Measurements from ENCODE around the gene MED23. TPM values are rescaled to one million over a fixed set of nuclear protein-coding genes. Genes with fewer than 3 reads are reported as not detected.

MED23 gene
- total and polyA plus RNA-seq, 2 donors (not counting 1 experiment from before 2014, with no cell fraction given): 25.1 to 27.4 TPM

DNA sequence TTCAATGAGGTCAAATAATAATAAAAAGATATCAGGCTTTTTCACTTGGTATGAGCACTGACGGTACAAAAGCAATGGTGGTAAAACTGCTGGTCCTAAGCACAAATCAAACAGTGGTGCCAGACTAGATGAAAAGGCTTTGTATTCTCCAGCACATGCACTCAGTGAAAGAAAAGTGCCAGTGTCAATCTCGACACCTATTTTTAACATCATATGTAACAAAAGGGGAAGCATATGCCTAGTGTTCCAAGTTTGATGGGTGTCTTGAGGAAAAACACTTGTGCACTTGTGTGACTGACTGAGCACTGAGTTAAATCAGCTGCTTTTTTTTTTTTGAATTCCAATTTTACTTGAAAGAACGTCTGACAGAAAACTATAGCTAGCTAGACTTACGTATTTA lies 27.3 kb downstream of the MED23 start:
- Histone ChIP-seq H2AFZ (ENCODE audit: low read length) (no peak overlapping the region), H3K4me1 (ENCODE audit: control insufficient read depth, extremely low read depth, insufficient read depth, low read length) (peaks cover 3% of the 10 kb centered on the region), H4K20me1 (ENCODE audit: control insufficient read depth, extremely low read depth, insufficient read depth, low read length) (no peaks in the 10 kb centered on the region), H3K4me3 (replicated peaks in 1 of 4; ENCODE audit: control extremely low read depth in 1 of 4, insufficient read depth in 1 of 4, low read depth in 3 of 4, low read length in 4 of 4) (no peak overlapping the region), H3K9ac (ENCODE audit: insufficient read depth, low read length) (no peak overlapping the region), H3K79me2 (ENCODE audit: control insufficient read depth, insufficient read depth, low read length) (no peaks in the 10 kb centered on the region), H3K36me3 (ENCODE audit: control insufficient read depth, insufficient read depth, low read length) (peaks cover 6% of the 10 kb centered on the region), H3K4me2 (ENCODE audit: extremely low read depth, insufficient read depth, low read length) (no peak overlapping the region), H3K27me3 (ENCODE audit: control insufficient read depth, insufficient read depth, low read length) (no peaks in the 10 kb centered on the region), H3K27ac (ENCODE audit: insufficient read depth, low read length) (no peak overlapping the region), H3K9me3 (ENCODE audit: control insufficient read depth, insufficient read depth, low read depth, low read length) (no peaks in the 10 kb centered on the region)
- TF ChIP-seq, protein P1, sequence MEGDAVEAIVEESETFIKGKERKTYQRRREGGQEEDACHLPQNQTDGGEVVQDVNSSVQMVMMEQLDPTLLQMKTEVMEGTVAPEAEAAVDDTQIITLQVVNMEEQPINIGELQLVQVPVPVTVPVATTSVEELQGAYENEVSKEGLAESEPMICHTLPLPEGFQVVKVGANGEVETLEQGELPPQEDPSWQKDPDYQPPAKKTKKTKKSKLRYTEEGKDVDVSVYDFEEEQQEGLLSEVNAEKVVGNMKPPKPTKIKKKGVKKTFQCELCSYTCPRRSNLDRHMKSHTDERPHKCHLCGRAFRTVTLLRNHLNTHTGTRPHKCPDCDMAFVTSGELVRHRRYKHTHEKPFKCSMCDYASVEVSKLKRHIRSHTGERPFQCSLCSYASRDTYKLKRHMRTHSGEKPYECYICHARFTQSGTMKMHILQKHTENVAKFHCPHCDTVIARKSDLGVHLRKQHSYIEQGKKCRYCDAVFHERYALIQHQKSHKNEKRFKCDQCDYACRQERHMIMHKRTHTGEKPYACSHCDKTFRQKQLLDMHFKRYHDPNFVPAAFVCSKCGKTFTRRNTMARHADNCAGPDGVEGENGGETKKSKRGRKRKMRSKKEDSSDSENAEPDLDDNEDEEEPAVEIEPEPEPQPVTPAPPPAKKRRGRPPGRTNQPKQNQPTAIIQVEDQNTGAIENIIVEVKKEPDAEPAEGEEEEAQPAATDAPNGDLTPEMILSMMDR (conservative IDR thresholded peaks at IDR 0.05 in 1 of 2, IDR thresholded peaks at IDR 0.05 in 1 of 2; ENCODE audit: low read depth in 1 of 2, low read length in 2 of 2): no peak
- no peak for TF ChIP-seq EZH2 (IDR thresholded peaks at IDR 0.05; ENCODE audit: low read length, missing control alignments)
- no peak for DNase-seq (ENCODE audit: low read depth in 2 of 2)

DNA sequence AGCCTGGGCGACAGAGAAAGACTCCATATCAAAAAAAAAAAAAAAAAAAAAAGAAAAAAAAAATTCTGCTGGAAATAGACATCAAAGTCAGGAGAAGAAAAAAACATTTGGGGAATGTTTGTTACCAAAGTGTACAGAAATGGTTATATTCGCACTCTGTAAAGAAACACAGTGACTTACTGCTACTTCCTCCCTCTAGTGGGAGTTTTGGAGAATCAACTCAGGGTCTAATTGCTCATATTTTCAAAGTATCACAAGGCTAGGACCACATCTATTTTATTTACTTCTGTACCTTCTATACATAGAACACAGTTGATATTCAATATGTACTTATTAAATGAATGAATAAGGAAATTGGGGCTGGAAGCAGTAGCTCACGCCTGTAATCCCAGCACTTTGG lies 30.6 kb downstream of the MED23 start:
- Histone ChIP-seq H3K4me2 (ENCODE audit: extremely low read depth, insufficient read depth, low read length) (no peak overlapping the region), H3K9ac (ENCODE audit: insufficient read depth, low read length) (no peak overlapping the region), H4K20me1 (ENCODE audit: control insufficient read depth, extremely low read depth, insufficient read depth, low read length) (no peaks in the 10 kb centered on the region), H3K9me3 (ENCODE audit: control insufficient read depth, insufficient read depth, low read depth, low read length) (no peaks in the 10 kb centered on the region), H3K4me3 (replicated peaks in 1 of 4; ENCODE audit: control extremely low read depth in 1 of 4, insufficient read depth in 1 of 4, low read depth in 3 of 4, low read length in 4 of 4) (no peak overlapping the region), H3K36me3 (ENCODE audit: control insufficient read depth, insufficient read depth, low read length) (peaks cover 6% of the 10 kb centered on the region), H3K4me1 (ENCODE audit: control insufficient read depth, extremely low read depth, insufficient read depth, low read length) (no peaks in the 10 kb centered on the region), H3K79me2 (ENCODE audit: control insufficient read depth, insufficient read depth, low read length) (no peaks in the 10 kb centered on the region), H2AFZ (ENCODE audit: low read length) (no peak overlapping the region), H3K27me3 (ENCODE audit: control insufficient read depth, insufficient read depth, low read length) (no peaks in the 10 kb centered on the region), H3K27ac (ENCODE audit: insufficient read depth, low read length) (no peak overlapping the region)
- peak in 1 of 2 donors; percentile 3 for DNase-seq (ENCODE audit: low read depth in 2 of 2)
- TF ChIP-seq EZH2 (IDR thresholded peaks at IDR 0.05; ENCODE audit: low read length, missing control alignments): no peak
- TF ChIP-seq, protein P1 (conservative IDR thresholded peaks at IDR 0.05 in 1 of 2, IDR thresholded peaks at IDR 0.05 in 1 of 2; ENCODE audit: low read depth in 1 of 2, low read length in 2 of 2): peak in 1 of 2 donors; percentile 39

DNA sequence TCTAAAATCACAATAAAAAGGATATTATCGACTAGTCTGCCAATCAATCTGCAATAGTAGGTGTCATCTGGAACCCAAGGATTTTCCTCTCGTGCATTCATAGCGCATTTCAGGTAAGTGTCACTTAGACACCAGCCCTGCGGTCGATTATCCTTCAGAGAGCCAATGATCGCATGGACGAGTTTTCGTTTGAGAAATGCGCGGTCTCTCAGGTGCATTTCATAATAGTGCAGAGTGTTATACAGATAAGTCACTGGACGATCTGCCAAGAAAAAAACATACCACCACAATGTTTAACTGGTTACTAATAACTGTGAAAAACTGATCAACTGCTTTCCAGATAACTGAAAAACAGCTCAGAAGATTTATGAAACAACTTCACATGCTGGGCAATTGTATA lies 34.0 kb downstream of the MED23 start:
- Histone ChIP-seq H3K9me3 (ENCODE audit: control insufficient read depth, insufficient read depth, low read depth, low read length) (no peaks in the 10 kb centered on the region), H3K4me1 (ENCODE audit: control insufficient read depth, extremely low read depth, insufficient read depth, low read length) (no peaks in the 10 kb centered on the region), H4K20me1 (ENCODE audit: control insufficient read depth, extremely low read depth, insufficient read depth, low read length) (no peaks in the 10 kb centered on the region), H3K4me2 (ENCODE audit: extremely low read depth, insufficient read depth, low read length) (no peak overlapping the region), H3K4me3 (replicated peaks in 1 of 4; ENCODE audit: control extremely low read depth in 1 of 4, insufficient read depth in 1 of 4, low read depth in 3 of 4, low read length in 4 of 4) (no peak overlapping the region), H3K36me3 (ENCODE audit: control insufficient read depth, insufficient read depth, low read length) (peaks cover 6% of the 10 kb centered on the region), H3K9ac (ENCODE audit: insufficient read depth, low read length) (no peak overlapping the region), H3K27ac (ENCODE audit: insufficient read depth, low read length) (no peak overlapping the region), H3K79me2 (ENCODE audit: control insufficient read depth, insufficient read depth, low read length) (no peaks in the 10 kb centered on the region), H2AFZ (ENCODE audit: low read length) (no peak overlapping the region), H3K27me3 (ENCODE audit: control insufficient read depth, insufficient read depth, low read length) (no peaks in the 10 kb centered on the region)
- TF ChIP-seq, protein P1 (conservative IDR thresholded peaks at IDR 0.05 in 1 of 2, IDR thresholded peaks at IDR 0.05 in 1 of 2; ENCODE audit: low read depth in 1 of 2, low read length in 2 of 2): no peak
- no peak for TF ChIP-seq EZH2 (IDR thresholded peaks at IDR 0.05; ENCODE audit: low read length, missing control alignments)
- no peak for DNase-seq (ENCODE audit: low read depth in 2 of 2)

Measured in fibroblast of lung (primary cell).